GM18519 (cell line): ENCODE results near the gene PPFIA3.

Experiments used
- ATAC-seq: cut with Tn5 transposase; IDR thresholded peaks from one replicate; pipeline ENCODE4 v1.9.1; 2021; ENCODE audit warnings: mild to moderate bottlenecking, moderate library complexity; ENCODE audit not compliant: unreplicated experiment, low FRiP score

The PPFIA3 gene

DNA sequence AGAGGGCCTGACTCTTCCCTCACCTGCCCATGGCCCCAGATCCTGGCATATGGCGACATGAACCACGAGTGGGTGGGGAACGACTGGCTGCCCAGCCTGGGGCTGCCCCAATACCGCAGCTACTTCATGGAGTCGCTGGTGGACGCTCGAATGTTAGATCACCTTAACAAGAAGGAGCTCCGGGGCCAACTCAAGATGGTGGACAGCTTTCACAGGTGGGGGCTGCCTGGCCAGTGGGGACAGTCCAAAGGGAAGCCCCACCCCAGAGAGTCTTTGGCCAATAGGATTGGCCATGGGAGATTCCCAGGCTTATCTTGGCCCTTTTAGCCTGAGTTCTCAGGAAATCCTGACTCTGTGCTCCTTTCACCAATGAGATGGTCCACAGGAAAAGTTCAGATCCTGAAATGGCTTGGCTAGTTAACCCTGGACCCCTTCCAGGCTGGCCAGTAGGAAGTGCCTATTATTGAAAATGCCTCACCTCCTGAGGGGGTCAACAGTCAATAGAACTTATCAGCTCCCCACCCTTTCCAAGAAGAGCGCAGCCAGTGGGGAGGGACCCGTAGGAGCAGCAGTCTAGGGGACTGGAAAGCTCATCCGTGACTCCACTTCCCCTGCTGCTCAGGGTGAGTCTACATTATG lies 28.8 kb downstream of the PPFIA3 start:
- ATAC-seq: no peak

DNA sequence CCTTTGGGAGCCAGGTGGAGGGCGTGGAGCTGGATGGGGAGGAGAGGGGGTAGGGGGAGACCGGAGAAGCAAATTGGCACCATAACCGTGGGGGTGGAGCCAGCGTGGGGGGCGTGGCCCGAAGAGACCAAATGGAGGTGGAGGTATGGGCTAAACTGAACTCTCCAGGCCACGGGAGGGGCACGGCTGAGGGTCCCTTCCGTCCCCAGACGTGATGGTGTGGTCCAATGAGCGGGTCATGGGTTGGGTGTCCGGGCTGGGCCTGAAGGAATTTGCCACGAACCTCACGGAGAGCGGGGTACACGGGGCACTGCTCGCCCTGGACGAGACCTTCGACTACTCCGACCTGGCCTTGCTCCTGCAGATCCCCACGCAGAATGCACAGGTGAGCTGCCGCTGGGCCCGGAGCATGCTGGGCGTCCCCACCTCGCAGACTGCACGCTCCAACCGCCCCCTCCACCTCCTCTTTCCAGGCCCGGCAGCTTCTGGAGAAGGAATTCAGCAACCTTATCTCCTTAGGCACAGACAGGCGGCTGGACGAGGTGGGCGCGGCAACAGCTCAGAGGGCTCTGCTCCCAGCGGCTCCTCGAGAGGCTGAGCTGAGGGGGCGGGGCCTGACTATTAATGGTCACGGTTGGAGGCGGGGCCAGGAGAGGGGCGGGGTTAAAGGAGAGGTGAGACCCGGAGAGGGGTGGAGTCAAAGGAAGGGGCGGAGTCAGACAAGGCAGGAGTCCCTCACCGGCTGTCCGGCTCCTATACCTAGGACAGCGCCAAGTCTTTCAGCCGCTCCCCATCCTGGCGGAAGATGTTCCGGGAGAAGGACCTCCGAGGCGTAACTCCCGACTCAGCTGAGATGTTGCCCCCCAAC lies 29.7 kb downstream of the PPFIA3 start:
- no peak for ATAC-seq

DNA sequence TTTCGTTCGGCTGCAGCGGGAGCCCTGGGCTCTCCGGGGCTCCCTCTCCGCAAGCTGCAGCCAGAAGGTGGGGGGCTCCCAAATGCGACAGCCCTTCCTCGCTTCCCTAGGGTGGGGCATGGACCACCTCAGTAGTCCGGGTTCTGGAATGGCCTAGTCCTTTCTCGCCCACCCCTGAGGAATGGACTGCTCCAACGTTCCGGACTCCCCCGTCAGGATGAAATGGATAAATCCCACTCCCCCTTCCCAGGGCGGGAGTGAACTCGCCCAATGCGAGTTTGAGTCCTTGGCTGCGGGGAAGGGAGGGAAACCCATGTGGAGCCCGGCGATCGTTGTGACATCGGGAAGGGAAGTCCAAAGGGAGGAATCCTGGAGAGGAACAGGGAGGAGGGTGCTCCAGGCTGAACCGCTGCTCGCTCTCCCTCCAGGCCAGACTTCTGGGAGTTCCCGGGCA lies 30.3 kb downstream of the PPFIA3 start:
- no peak for ATAC-seq

DNA sequence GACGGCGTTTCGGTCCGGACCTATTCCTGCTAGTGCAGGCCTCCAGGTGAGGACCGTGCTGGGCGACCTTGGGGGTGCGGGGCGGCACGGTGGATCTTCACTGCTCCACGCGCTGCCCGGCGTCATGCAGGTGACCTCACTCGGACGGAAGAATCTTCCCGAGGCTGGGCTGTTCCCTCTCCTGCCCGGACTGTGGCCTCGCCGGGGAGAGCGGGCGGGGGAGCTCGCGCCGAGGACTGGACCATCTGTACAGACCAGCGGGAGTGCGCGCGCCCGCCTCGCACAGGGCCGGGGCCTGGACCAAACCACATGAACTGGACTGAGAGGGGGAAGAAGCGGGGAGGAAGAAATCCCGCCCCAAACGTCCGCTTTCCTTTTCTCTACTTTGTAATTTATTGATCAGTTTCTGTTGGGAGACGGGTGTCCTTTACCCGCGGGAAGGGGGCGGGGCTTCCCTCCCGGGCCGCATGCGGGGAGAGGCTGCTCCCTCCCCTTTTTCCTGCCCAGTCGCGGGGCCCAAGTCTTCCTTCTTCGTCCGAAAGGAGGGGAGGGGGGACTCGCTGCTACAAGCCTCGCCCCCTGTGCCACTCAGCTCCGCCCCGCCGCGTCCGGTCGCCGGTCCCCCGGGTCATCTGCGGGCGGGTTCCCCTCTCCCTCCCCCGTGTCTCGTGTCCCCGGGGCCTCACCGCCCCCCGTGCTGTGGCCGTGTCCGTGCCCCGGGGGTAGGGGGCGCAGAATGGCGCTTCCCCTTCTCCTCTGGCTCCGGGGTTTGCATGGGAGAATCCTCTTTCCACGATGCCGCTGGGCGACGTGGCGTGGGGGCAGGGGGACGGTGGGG lies 31.0 kb downstream of the PPFIA3 start:
- no peak for ATAC-seq

DNA sequence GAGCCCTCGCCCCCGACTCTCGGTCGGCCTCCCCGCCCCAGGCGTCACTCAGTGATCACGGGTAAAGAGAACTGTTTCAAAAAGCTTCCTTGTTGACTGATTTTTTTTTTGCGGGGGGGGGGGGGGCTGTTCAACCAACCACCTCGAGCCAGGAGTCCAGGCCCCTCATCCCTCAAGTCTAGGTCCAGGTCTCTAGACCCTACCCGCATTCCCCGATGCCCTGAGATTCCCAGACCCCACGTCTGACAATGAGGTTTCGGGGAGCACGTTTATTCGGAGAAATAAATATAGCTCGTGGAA lies 31.6 kb downstream of the PPFIA3 start:
- no peak for ATAC-seq

DNA sequence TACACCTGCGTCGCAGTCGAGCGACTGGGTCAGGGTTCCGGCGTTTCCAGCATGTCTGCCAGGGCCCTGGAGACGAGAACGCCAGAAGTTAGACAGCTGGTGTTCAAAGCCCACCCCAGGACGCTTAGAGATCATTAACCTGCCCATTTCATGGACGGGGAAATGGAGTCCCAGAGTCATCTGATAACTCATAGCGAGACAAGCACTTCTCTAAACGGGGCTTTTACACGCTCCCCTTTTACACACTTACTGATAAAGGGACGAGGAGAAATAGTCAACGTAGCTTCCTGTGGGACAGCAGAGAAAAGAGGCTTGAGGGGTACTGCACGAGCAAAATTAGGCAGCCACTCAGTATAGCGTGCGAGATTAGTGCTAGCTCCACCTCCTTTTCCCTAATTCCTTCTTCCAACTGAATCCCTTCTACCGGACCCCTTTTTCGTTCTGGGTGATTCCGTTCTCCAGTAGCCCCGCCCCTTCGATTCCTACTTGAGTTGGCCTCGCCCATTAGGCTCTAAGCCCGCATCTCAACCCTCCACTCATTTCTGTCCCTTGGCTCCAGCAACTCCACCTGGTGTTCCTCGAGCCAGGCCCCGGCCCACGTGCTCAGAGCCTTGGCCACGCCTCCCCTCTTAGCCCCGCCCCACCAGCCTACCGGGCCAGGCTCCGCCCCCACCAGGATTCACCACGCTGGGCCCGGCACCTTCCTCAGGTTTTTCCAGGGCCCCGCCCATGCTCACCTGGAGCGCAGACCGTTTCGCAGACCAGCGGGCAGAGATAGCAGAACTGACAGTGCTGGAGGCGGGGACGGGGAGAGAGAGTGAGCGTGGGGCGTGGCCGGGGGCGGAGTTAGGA lies 32.1 kb downstream of the PPFIA3 start:
- no peak for ATAC-seq

DNA sequence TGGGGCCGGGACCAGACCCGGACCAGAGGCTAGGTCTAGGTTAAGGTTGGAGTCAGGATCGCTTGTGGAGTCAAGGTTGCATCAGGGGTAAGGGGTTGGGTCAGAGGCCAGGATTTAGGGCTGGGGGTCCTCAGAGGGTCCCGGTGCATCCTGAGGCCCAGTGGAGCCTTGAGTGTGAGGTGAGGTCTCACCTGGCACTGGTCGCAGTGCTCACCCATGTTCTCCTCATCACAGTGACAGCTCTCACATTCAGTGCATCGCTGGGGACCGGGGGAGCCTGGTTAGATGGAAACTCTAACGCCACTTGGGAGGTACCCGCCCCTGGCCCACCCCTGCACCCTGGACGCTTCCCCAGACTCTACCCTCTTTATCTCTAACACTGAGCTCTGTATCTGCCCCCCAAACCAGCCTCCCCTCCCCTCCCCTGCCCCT lies 32.8 kb downstream of the PPFIA3 start:
- ATAC-seq: no peak

DNA sequence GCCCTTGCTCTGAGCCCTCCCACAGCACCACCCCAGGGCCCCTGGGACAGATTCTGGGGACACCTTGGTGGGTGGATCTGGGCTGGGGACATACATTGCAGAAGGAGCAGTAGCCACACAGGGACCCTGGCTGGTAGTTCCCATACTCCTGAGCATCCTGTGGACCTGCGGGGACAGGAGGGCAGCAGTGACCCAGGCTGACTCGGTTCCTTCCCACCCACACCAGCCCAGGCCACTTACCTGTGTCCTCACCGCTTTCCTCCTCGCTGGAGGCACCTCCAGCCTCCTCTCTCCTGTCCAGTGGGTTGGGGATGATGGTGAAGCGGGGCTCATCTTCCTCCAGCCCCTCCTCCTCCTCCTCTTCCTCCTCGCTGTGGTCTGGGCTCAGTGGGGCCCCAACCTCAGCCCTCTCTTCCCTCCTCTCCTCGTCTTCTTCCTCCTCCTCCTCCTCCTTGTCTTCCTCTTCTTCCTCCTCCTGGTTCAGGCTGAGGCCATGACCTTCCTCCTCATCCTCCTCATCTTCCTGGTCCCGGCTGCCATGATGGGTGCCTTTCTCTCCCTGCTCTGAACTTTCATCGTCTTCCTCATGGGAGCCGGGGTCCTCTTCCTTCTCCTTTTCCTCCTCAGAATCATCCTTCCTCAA lies 33.9 kb downstream of the PPFIA3 start:
- ATAC-seq: no peak

DNA sequence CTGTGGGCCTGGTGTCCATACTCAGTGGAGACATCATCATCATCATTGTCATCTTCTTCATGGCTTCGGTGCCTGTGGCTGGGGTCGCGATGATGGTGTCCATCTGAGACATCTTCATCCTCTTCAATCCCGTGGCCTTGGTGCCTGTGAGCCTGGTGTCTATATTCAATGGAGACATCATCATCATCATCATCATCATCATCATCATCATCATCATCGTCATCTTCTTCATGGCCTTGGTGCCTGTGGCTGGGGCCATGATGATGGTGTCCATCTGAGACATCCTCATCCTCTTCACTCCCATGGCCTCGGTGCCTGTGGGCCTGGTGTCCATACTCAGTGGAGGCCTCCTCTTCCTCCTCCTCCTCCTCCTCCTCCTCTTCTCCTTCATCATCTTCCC lies 34.9 kb downstream of the PPFIA3 start:
- no peak for ATAC-seq

DNA sequence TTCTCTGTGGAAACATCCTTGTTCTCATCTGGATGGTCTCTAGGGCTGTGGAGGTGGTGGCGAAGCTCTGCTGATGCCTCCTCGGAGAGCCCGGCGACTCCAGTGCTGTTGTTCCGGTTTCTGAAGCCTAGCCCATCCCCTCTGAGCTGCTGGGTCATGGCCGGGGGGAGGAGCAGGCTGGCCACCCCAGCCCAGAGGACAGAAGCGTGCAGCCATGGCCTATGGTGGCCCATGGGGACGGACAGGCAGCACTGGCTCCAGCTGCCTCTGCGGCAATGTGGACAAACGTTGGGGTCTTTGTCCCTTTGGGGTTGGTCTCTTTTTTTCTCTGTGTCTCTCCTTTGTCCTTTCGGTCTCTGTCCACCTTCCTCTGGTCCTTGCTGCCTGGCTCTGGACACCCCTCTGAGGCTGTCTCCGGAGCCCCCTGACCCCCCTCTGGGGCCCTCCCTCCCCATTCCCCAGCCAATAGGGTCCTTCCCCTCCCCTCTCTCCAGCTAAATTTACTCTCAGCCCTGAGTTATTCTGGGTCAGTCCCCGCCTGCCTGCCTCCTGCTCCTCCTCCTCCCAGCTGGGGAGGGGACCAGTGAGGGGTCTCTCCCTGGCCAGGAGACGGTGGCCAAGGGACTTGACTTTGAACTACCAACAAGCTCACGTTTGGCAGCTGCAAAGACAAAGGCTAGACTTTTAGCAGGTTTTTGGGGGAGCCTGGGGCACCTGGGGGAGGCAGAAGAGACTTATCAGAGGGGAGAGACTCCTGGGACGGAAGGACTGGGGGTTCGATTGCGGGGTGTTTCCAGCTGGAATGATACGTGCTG lies 35.9 kb downstream of the PPFIA3 start, which contains the start of gene HRC:
Gene HRC, minus strand, starts transcription at position 392 of the 815 bp plus-strand sequence. Its CDS starts 159 bp downstream, at position 233.
- no peak for ATAC-seq

DNA sequence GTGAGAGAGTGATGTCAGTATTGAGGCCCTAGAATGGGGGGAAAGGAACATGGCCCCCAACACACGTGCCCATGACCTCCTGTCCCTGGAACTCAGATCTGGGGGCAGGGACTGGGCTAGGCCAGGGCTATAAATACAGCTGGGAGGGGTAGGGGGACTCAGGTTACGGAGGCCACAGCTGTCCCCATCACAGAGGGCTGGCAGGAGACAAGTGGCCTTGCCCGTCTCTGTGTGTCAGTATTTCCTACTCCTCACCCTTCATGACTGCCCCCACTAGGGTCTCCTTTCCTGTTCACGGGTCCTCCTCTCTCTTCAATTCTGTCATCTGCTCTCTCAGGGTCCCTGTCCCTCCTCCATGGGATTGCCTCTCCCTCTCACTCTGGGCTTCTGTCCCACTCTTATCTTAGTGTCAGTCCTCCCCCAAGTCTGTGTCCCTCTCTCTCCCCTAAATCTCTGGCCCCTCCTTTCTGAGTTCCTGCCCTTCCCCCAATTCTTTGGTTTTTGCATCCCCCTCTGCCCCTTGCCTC lies 36.5 kb downstream of the PPFIA3 start:
- ATAC-seq: no peak

DNA sequence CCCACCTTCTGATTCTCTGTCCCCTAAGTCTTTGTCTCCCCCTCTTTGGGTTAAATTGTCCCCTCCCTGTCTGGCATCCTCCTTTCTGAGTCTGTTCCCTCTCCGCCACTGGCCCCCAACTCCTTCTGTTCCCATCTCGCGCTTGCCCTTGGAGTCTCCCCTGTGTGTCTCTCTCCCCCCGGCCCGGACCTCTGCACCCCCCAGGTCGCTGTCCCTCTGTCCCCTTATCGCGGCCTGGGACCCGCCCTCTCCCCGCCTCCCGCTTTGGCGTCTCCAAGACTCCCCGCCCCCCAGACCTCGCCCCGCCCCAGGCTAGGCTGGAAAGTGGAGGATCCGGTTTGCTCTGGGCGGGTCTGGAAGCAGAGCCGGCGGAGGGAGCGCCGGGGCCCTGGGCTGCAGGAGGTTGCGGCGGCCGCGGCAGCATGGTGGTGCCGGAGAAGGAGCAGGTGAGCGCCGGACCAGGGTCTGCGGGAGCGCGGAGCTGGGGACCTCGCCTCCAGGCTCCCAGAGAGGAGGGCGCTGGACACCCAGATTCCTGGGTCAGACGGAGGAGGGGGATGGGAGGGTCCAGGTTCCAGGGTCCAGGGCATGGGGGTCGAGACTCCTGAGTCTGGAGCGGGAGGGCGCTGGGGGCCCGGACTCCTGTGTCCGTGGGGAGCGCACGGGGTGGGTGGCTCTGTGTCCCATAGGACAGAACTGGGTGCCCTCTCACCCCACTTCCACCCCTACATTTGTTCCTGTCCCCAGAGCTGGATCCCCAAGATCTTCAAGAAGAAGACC lies 38.3 kb downstream of the PPFIA3 start, which contains the start of gene TRPM4:
Gene TRPM4, plus strand, starts transcription at position 348 of the 780 bp plus-strand sequence. Its CDS starts 75 bp downstream, at position 423.
- ATAC-seq: no peak

DNA sequence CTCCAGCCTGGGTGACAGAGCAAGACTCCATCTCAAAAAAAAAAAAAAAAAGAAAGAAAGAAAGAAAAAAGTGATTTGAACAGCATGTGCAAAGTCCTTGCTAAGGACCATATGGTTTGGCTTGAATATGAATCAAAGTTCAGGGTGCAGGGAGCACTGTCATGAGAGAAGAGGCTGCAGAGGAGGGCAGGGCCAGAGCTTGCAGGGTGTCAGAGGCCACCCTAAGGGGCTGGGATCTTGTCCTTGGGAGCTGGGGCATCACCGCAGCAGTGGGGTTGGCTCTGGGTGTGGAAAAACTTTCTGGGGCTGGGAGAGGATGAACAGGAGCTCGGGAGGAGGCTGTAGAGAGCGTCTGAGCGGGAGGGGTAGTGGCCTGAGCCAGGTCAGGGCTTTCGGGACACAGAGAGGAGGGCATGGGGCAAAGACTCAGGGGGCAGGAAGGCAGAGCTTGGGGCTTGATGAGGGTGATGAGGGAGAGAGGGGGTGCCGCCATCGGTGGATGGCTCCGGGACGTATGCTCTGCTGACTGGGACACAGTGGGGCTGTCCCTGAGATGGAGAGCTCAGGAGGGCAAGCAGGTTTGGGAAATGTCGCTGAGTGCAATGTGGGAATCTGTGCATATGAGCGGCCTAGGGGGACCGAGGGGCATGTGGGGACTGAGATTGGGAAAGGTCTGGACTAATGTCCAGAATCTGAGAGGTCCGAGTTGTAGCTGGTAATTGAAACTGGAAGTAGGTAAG lies 41.3 kb downstream of the PPFIA3 start:
- no peak for ATAC-seq

DNA sequence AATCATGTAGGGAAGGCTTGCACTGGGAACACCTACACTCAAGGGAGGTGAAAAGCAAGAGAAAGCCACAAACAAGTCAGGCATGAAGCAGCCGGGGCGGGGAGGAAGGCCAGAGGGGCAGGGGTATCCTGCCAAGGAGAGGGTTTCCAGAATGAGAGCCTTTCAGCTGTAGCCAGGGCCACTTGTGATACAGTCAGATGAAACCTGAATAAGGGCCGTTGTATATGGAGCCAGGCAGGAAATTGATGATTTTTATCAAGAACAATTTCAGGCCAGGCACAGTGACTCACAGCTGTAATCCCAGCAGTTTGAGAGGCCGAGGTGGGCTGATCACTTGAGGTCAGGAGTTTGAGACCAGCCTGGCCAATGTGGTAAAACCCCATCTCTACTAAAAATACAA lies 42.6 kb downstream of the PPFIA3 start:
- ATAC-seq: no peak

DNA sequence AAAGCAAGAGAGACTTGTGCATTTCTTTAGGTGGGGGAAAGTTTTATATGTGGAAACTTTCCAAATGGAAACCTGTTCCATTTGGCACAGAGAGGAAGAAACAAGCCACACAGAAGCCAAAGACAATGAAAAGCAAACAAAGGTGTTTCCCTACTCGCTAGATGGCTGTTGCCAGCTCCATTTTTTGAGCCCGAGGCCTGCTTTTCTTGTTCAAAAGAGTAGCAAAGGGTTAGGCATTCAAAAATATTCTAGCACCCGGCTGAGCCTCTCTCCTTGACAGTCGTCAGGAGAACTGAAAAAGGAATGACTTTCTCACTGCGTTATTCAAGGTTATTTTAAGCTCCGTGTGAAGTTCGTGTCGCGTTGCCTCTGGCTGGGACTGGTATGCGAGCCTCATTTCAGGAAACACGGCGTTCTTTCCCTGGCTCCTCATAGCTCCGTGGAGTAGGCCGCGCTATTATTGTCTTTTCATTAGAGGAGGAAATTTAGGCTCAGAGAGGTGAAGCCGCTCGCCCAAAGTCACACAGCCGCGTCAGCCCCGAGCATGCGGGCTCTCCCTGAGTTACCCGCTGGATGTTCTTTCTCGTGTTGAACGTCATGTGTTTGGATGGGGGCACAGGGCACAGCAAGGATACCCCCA lies 45.9 kb downstream of the PPFIA3 start:
- ATAC-seq: no peak

DNA sequence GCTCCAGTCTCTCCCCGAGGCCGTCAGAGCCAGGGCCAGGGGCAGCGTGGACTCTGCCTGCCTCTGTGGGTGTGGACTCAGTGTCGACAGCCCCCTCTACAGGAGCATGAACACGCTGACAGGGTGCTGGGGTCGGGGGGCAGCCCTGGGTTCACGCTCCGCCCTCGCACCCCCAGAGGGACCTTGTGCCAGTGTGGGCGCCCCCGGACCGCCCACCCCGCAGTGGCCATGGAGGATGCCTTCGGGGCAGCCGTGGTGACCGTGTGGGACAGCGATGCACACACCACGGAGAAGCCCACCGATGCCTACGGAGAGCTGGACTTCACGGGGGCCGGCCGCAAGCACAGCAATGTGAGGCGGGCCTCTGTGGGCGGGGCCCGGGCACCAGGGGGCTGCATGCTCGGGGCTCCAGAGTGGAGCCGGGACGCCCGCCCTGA lies 46.5 kb downstream of the PPFIA3 start:
- ATAC-seq: no peak
